HepG2 (cell line): ENCODE results near the gene PCDHGA1. TPM values are rescaled to one million over a fixed set of nuclear protein-coding genes. Genes with fewer than 3 reads are reported as not detected.
A peak's percentile ranks its signal among the peaks of the same experiment; 100 is the strongest.

ENCODE experiments used
- ASH2L ChIP-seq: fragments of 300-600, 200-600 bp; sonication (generic); IDR thresholded peaks from 2 replicates; pipeline ENCODE4 v1.7.0; 2017; ENCODE audit warnings: low read depth, mild to moderate bottlenecking, moderate library complexity, mixed read lengths, low read length; ENCODE audit not compliant: insufficient read length
- DMAP1 ChIP-seq: IDR thresholded peaks from 2 replicates; pipeline ENCODE4 v1.6.1; 2016
- GABPA ChIP-seq, 2 experiments: IDR thresholded peaks; 2 replicates each; pipeline ENCODE4 v1.6.1; 2011 to 2016; ENCODE audit warnings: low read depth in 2 of 2, low read length in 1 of 2, missing biosample characterization in 1 of 2, missing genetic modification characterization in 1 of 2
- HOXA5 ChIP-seq: sonication (generic); formaldehyde crosslinking; IDR thresholded peaks from 2 replicates; pipeline ENCODE4 v1.4.0; 2020; ENCODE audit warnings: missing genetic modification reagents
- JUNB ChIP-seq: sonication (generic); formaldehyde crosslinking; IDR thresholded peaks from 2 replicates; pipeline ENCODE4 v1.8.0; 2022; ENCODE audit warnings: missing genetic modification reagents, mild to moderate bottlenecking, borderline replicate concordance
- KMT2A ChIP-seq: sonication (generic); formaldehyde crosslinking; IDR thresholded peaks from 2 replicates; pipeline ENCODE4 v1.4.0; 2020; ENCODE audit warnings: missing genetic modification reagents
- KMT2B ChIP-seq: IDR thresholded peaks from 2 replicates; pipeline ENCODE4 v1.6.1; 2016; ENCODE audit warnings: missing genetic modification reagents, missing compliant biosample characterization
- MEIS2 ChIP-seq: sonication (generic); formaldehyde crosslinking; IDR thresholded peaks from 2 replicates; pipeline ENCODE4 v1.9.0; 2021; ENCODE audit warnings: mild to moderate bottlenecking, missing genetic modification reagents
- NKX3-1 ChIP-seq: sonication (generic); formaldehyde crosslinking; IDR thresholded peaks from 2 replicates; pipeline ENCODE4 v1.5.0; 2020; ENCODE audit warnings: missing genetic modification reagents
- PHF8 ChIP-seq: sonication (generic); formaldehyde crosslinking; IDR thresholded peaks from 2 replicates; pipeline ENCODE4 v1.5.0; 2020; ENCODE audit warnings: missing genetic modification reagents
- RFXAP ChIP-seq: sonication (generic); formaldehyde crosslinking; IDR thresholded peaks from 2 replicates; pipeline ENCODE4 v1.4.0; 2020; ENCODE audit warnings: missing genetic modification reagents, borderline replicate concordance
- SRY ChIP-seq: sonication (generic); formaldehyde crosslinking; IDR thresholded peaks from 2 replicates; pipeline ENCODE4 v1.8.0; 2022; ENCODE audit warnings: mild to moderate bottlenecking, missing genetic modification reagents
- THAP9 ChIP-seq: sonication (generic); formaldehyde crosslinking; IDR thresholded peaks from 2 replicates; pipeline ENCODE4; 2020; ENCODE audit warnings: missing genetic modification reagents, mild to moderate bottlenecking, borderline replicate concordance
- ZNF180 ChIP-seq: sonication (generic); formaldehyde crosslinking; IDR thresholded peaks from 2 replicates; pipeline ENCODE4 v1.4.0; 2020; ENCODE audit warnings: low read depth, missing genetic modification reagents, borderline replicate concordance
- ZNF230 ChIP-seq: sonication (generic); formaldehyde crosslinking; IDR thresholded peaks from 2 replicates; pipeline ENCODE4 v1.4.0; 2020; ENCODE audit warnings: mild to moderate bottlenecking, missing genetic modification reagents
- ZNF282 ChIP-seq: fragments of 450-650 bp; IDR thresholded peaks from 2 replicates; pipeline ENCODE4 v1.6.1; 2018; ENCODE audit not compliant: partially characterized antibody
- ZNF674 ChIP-seq: sonication (generic); formaldehyde crosslinking; IDR thresholded peaks from 2 replicates; pipeline ENCODE4 v1.5.0; 2020; ENCODE audit warnings: low read depth, mild to moderate bottlenecking, missing genetic modification reagents
- ZNF770 ChIP-seq: sonication (generic); formaldehyde crosslinking; IDR thresholded peaks from 2 replicates; pipeline ENCODE4 v1.5.0; 2020; ENCODE audit warnings: mild to moderate bottlenecking, missing genetic modification reagents
- ZNF83 ChIP-seq: sonication (generic); formaldehyde crosslinking; IDR thresholded peaks from 2 replicates; pipeline ENCODE4 v1.4.0; 2020; ENCODE audit warnings: missing genetic modification reagents, mild to moderate bottlenecking, borderline replicate concordance
- polyA plus RNA-seq, 8 experiments: library from polyadenylated mRNA; depleted of rRNA in 3 of 8; stranded (reverse) in 7 of 8; unstranded in 1 of 8; fragments of >200 nt; fragmentation: Illumina TruSeq in 4 of 8; extraction: Trizol in 4 of 8; gene quantifications; 2 replicates each; pipeline versions ENCODE4 v1.2.1 to v1.2.3, GENCODE V29; 2011 to 2016; ENCODE audit warnings: low read depth in 4 of 8, missing spikeins in 1 of 8, mixed read lengths in 1 of 8; ENCODE audit not compliant: insufficient read depth in 1 of 8
- total RNA-seq, 5 experiments: library from RNA; depleted of rRNA; stranded (reverse); fragments of >200 nt; fragmentation: Illumina TruSeq; extraction: Trizol; gene quantifications; 2 replicates each; pipeline ENCODE4 v1.2.3, GENCODE V29; 2016; ENCODE audit warnings: low read depth in 1 of 5
- TF ChIP-seq, protein P1 (sequence below): sonication (generic); formaldehyde crosslinking; IDR thresholded peaks from 2 replicates; pipeline ENCODE4 v1.4.0; 2020; ENCODE audit warnings: mild to moderate bottlenecking, missing genetic modification reagents
- TF ChIP-seq, protein P2 (sequence below): IDR thresholded peaks from 2 replicates; pipeline ENCODE4 v1.6.1; 2016; ENCODE audit warnings: mild to moderate bottlenecking

PCDHGA1 gene
- total and polyA plus RNA-seq, 2 of the 13 experiments (the other 11 are each of a cell fraction or from before 2014, with no cell fraction given): 0.31 to 0.40 TPM

DNA sequence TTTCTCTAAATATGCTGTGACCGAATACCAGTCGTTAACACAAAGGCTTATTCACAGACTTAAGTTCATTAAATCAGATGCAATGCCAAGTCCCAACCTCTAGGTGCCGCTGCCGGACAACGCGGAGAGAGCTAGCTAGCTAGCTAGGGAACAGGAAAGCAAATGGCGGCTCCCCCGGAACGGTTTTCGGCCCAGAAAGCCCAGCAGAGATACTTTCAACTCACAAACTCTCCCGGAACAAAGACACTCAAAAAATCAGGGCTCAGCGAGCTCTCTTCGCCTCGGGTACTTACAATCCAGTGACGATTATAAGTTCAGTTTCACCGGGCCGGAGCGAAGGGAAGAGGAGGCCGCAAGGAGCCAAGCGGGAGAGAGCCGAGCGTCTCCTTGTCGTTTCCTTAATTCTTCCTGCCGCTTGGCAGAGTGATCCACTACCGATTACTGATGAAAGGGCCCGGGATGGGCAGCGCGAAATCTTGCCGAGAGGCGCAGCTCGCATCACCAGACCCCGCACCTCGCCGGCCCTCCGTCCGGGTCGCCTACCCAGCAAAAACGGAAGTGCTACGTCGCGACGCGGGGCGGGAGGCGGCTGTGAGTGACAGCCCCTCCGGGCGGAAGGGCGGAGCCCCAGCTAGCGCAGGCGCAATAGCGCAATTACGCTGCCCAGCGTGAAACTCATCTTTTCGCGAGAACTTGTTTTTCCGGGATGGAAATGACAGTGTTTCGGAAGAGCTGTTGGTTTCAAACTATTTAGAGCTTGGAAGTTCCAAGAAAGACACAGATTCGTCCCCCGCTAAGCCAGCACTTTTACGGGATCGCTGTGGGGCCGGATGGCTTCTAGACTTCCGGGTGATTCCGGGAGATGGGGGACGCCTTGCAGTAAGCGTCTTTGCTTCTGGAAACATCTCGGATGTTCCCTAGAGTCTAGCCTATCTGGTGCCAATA, 9.8 kb upstream of the PCDHGA1 start, which contains the start of gene TAF7 (continued):
- TF ChIP-seq, protein P1, sequence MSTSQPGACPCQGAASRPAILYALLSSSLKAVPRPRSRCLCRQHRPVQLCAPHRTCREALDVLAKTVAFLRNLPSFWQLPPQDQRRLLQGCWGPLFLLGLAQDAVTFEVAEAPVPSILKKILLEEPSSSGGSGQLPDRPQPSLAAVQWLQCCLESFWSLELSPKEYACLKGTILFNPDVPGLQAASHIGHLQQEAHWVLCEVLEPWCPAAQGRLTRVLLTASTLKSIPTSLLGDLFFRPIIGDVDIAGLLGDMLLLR: peak; percentile 16; the same call in 1 of the 2 replicates
- TF ChIP-seq, protein P2, sequence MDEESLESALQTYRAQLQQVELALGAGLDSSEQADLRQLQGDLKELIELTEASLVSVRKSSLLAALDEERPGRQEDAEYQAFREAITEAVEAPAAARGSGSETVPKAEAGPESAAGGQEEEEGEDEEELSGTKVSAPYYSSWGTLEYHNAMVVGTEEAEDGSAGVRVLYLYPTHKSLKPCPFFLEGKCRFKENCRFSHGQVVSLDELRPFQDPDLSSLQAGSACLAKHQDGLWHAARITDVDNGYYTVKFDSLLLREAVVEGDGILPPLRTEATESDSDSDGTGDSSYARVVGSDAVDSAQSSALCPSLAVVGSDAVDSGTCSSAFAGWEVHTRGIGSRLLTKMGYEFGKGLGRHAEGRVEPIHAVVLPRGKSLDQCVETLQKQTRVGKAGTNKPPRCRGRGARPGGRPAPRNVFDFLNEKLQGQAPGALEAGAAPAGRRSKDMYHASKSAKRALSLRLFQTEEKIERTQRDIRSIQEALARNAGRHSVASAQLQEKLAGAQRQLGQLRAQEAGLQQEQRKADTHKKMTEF (CRISPR knock-in tag): peak; percentile 83
- TF ChIP-seq ZNF770 (CRISPR knock-in tag) (0 out of 2 replicates have a peak, but pooled peaks have one; percentile 40), ZNF230 (CRISPR knock-in tag) (no peak; the same call in 1 of the 2 replicates), ZNF674 (CRISPR knock-in tag) (no peak), SRY (CRISPR knock-in tag) (peak; percentile 95; the same call in 1 of the 2 replicates), JUNB (CRISPR knock-in tag) (no peak), ASH2L (peak; percentile 91), ZNF282 (no peak), ZNF180 (CRISPR knock-in tag) (no peak), MEIS2 (peak; percentile 81), KMT2B (CRISPR knock-in tag) (peak; percentile 77), GABPA (IDR thresholded peaks at IDR 0.05; ENCODE audit: low read depth, low read length) (peak; percentile 81), GABPA (CRISPR knock-in tag; IDR thresholded peaks at IDR 0.05; ENCODE audit: low read depth) (peak; percentile 93), HOXA5 (peak; percentile 75), KMT2A (0 out of 2 replicates have a peak, but pooled peaks have one; percentile 32), DMAP1 (CRISPR knock-in tag) (peak; percentile 45; the same call in 1 of the 2 replicates), RFXAP (CRISPR knock-in tag) (no peak), THAP9 (peak; percentile 92), PHF8 (CRISPR knock-in tag) (peak; percentile 99), NKX3-1 (CRISPR knock-in tag) (0 out of 2 replicates have a peak, but pooled peaks have one; percentile 13), ZNF83 (peak; percentile 95)
